BJ (cell line): ENCODE measurements around the gene ZPR1. TPM values are rescaled to one million over a fixed set of nuclear protein-coding genes. Genes with fewer than 3 reads are reported as not detected.
"Not testable (repeated sequence)": the region's sequence is repeated elsewhere in the genome, so short reads cannot be mapped to it uniquely, and the experiment has no call there.

Source experiments
- CTCF ChIA-PET: fragments of 350-600 bp; formaldehyde crosslinking; extraction: SDS; loops from one replicate; lab custom pipeline; 2021; ENCODE audit warnings: antibody characterized with exemption, inconsistent platforms; lab: Yijun Ruan, JAX
- POLR2A ChIA-PET: fragments of 300-600 bp; sonication (Branson Sonifier 250); formaldehyde crosslinking; extraction: SDS; loops from one replicate; lab custom pipeline; 2021; ENCODE audit warnings: antibody characterized with exemption; lab: Charles Lee
- DNase-seq: peaks from one replicate; pipeline ENCODE4 v3.0.0-alpha.2; 2011; ENCODE audit warnings: low read depth
- H3K27me3 ChIP-seq: 2 replicates; pipeline ENCODE4 v1.6.0; 2011; ENCODE audit warnings: low read length; ENCODE audit not compliant: control insufficient read depth, insufficient read depth
- H3K36me3 ChIP-seq: 2 replicates; pipeline ENCODE4 v1.5.1; 2011; ENCODE audit warnings: low read length; ENCODE audit not compliant: control insufficient read depth, insufficient read depth
- H3K4me3 ChIP-seq: 2 replicates; pipeline ENCODE4 v1.5.1; 2011; ENCODE audit warnings: low read depth, mild to moderate bottlenecking, control low read depth, low read length
- CTCF ChIP-seq: IDR thresholded peaks from 2 replicates; pipeline ENCODE4 v1.5.1; 2011; ENCODE audit warnings: low read depth, mild to moderate bottlenecking, control low read depth, inconsistent platforms, low read length, moderate library complexity; ENCODE audit not compliant: insufficient read depth
- polyA plus RNA-seq: library from polyadenylated mRNA; depleted of rRNA; stranded (reverse); fragments of >200 nt; gene quantifications from 2 replicates; pipeline ENCODE4 v1.2.3, GENCODE V29; 2011

Gene ZPR1
- polyA plus RNA-seq, 1 experiment, result 51.0 TPM

DNA sequence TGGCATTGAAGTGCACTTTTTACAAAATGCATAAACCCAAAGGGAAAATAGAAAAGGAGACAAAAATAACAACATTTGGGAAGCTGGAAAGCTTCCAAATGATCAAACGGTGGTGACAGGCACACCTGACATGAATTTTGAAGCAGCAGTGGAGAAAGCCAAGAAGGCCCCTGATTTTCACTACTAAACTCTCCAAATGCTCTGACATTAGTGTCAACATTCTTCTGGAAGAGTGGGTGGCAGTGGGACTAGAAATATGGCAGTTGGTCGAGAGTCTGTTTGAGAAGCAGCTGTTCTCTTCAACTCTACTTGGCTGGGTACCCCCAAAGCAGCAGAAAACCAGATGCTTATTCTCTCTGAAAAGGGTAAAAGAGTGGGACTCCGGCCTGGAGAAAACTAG lies 16.2 kb upstream of the ZPR1 start:
- DNase-seq, result no peak
- POLR2A ChIA-PET, result no interaction called here
- Histone ChIP-seq H3K4me3 (no peak overlapping the region), H3K36me3 (no peaks in the 10 kb centered on the region), H3K27me3 (peaks cover under 1% of the 10 kb centered on the region)
- CTCF ChIA-PET, result interaction anchor here (0.6 to 1.6 kb wide), 2 partner anchors 13 to 70 kb away, joined by 3 to 7 read pairs; partner anchors contain the start of gene APOA5
- TF ChIP-seq CTCF, result no peak

DNA sequence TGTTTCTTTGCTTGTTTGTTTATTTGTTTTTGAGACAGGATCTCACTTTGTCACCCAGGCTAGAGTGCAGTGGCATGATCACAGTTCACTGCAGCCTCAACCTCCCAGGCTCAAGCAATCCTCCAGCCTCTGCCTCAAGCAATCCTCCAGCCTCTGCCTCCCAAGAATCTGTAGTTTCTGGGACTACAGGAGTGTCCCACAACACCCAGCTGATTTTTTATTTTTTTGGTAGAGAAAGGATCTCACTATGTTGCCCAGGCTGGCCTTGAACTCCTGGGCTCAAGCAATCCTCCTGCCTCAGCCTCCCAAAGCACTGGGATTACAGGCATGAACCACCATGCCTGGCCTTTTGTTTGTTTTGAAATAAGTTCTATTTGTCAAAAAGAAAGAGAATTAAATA lies 13.8 kb upstream of the ZPR1 start:
- H3K27me3 ChIP-seq, H3K36me3 ChIP-seq, POLR2A ChIA-PET, H3K4me3 ChIP-seq, DNase-seq: not testable (repeated sequence)
- CTCF ChIA-PET, result interaction anchor here (0.6 to 0.9 kb wide), 2 partner anchors 28 to 57 kb away, joined by 3 read pairs; partner anchors contain the start of gene APOC3

DNA sequence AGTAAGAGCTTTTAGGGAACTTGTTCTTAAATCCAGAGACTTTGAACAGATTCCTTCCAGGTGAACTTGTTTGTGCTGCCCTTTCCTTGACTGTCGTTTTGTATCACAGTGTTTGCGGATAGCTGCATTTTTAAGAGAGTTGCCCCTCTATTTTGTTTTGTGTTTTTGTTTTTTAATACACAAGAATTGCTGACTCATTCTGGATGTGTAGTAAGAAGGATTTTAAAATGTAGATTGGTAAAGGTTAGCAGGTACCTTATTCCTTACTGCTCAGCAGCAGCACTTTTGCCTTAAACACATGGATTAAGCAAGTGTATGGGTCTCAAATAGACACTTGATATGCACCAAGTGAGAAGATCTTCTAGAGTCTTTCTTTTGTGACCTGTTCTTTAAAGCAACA lies 12.8 kb upstream of the ZPR1 start:
- Histone ChIP-seq H3K4me3 (no peak overlapping the region), H3K36me3 (no peaks in the 10 kb centered on the region), H3K27me3 (peaks cover 2% of the 10 kb centered on the region)
- no peak for TF ChIP-seq CTCF
- no peak for DNase-seq
- ChIA-PET CTCF (interaction anchor here (0.9 to 1.3 kb wide), 4 partner anchors 9 to 29 kb away, joined by 3 to 5 read pairs (median 4); partner anchors contain the start of genes APOA5 and APOC3), POLR2A (no interaction called here)

- Histone ChIP-seq H3K4me3 (no peak overlapping the region), H3K27me3 (peaks cover 2% of the 10 kb centered on the region), H3K36me3 (no peaks in the 10 kb centered on the region)
- TF ChIP-seq CTCF, result no peak
- no peak for DNase-seq
- POLR2A ChIA-PET, result no interaction called here
- CTCF ChIA-PET, result interaction anchor here (1.6 kb wide), 1 partner anchor 11 kb away, joined by 3 read pairs; the partner anchor contains the start of gene ZPR1
These were observed 10.5 kb upstream of the ZPR1 start for GRCh38 chr11:116798368-116798767.

DNA sequence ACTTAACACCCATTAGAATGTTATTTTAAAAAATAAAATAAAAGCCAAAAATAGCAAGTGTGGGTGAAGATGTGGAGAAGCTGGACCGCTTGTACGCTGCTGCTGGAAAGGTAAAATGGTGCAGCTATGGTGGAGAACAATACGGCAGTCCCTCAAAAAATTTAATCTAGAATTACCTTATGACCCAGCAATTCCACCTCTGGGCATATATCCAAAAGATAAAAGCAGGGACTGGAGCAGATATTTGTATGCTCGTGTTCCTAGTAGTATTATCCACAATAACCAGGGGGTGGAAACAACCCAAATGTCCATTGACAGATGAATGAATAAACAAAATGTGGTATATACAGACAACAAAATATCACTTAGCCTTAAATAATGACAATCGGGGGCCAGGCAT lies 10.0 kb upstream of the ZPR1 start:
- DNase-seq, result no peak
- TF ChIP-seq CTCF, result no peak
- ChIA-PET CTCF (interaction anchor here (1.6 kb wide), 1 partner anchor 10 kb away, joined by 3 read pairs; the partner anchor contains the start of gene ZPR1), POLR2A (no interaction called here)
- no peaks in the 10 kb centered on the region for H3K36me3 ChIP-seq
- no peak overlapping the region for H3K4me3 ChIP-seq
- H3K27me3 ChIP-seq, result peaks cover 2% of the 10 kb centered on the region

DNA sequence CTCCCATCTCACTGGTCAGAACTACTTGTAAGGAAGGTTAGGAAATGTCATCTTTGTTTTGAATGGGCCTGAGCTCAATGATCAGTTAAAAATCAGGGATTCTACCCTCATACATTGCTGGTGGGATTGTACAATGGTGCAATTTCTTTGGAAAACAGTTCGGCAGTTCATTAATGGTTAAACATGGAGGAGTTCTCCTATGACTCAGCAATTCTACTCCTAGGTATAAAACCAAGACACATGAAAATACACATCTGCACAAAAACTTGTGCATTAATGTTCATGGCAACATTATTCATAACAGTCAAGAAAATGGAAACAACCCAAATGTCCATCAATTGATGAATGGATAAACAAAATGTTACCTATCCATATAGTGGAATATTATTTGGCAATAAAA lies 8.7 kb upstream of the ZPR1 start:
- CTCF ChIA-PET, result interaction anchor here (2.2 kb wide), 1 partner anchor 9 kb away, joined by 5 read pairs; the partner anchor contains the start of gene ZPR1
- Histone ChIP-seq H3K36me3 (no peaks in the 10 kb centered on the region), H3K27me3 (peaks cover 2% of the 10 kb centered on the region), H3K4me3 (no peak overlapping the region)
- no peak for TF ChIP-seq CTCF
- DNase-seq, result no peak
- POLR2A ChIA-PET, result no interaction called here
